ENCODE measurements around the gene SYNPO2L.
"Not testable (repeated sequence)": the region's sequence is repeated elsewhere in the genome, so short reads cannot be mapped to it uniquely, and the experiment has no call there.

The SYNPO2L gene

GRCh38 chr10:73625004-73625883 is 30.6 kb downstream of the SYNPO2L start:
- peak overlapping the region; percentile 100 for H3K4me3 ChIP-seq (ENCODE audit: low read length)
- no peak for DNase-seq (ENCODE audit: low read depth, low spot score)

- DNase-seq (ENCODE audit: low read depth, low spot score) = no peak
- H3K4me3 ChIP-seq (ENCODE audit: low read length) = no peak overlapping the region
Observed at GRCh38 chr10:73623056-73623455, 32.8 kb downstream of the SYNPO2L start.

GRCh38 chr10:73620974-73621373 is 34.9 kb downstream of the SYNPO2L start:
- DNase-seq (ENCODE audit: low read depth, low spot score); H3K4me3 ChIP-seq (ENCODE audit: low read length): not testable (repeated sequence)

- DNase-seq (ENCODE audit: low read depth, low spot score); H3K4me3 ChIP-seq (ENCODE audit: low read length): not testable (repeated sequence)
Observed at GRCh38 chr10:73617143-73617542, 38.7 kb downstream of the SYNPO2L start.

GRCh38 chr10:73614720-73615119 is 41.1 kb downstream of the SYNPO2L start:
- no peak for DNase-seq (ENCODE audit: low read depth, low spot score)

GRCh38 chr10:73609116-73609515 is 46.7 kb downstream of the SYNPO2L start:
- no peak for DNase-seq (ENCODE audit: low read depth, low spot score)
- H3K4me3 ChIP-seq (ENCODE audit: low read length) = no peak overlapping the region

More at GRCh38 chr10:73614720-73615119, 41.1 kb downstream of the SYNPO2L start:
- H3K4me3 ChIP-seq (ENCODE audit: low read length) = no peak overlapping the region

- DNase-seq (ENCODE audit: low read depth, low spot score) = no peak
Observed at GRCh38 chr10:73601486-73601921, 54.3 kb downstream of the SYNPO2L start.

GRCh38 chr10:73597346-73597745 is 58.5 kb downstream of the SYNPO2L start:
- no peak for DNase-seq (ENCODE audit: low read depth, low spot score)
- H3K4me3 ChIP-seq (ENCODE audit: low read length) = no peak overlapping the region

More at GRCh38 chr10:73601486-73601921, 54.3 kb downstream of the SYNPO2L start:
- H3K4me3 ChIP-seq (ENCODE audit: low read length) = no peak overlapping the region

All from Jurkat, Clone E6-1 (cell line).